Measurements from ENCODE around the gene NSG2.

The NSG2 gene

GRCh38 chr5:174059247-174059646 is 13.7 kb downstream of the NSG2 start:
- DNase-seq (ENCODE audit: low read depth in 4 of 4, low spot score in 1 of 4), result no peak

DNA sequence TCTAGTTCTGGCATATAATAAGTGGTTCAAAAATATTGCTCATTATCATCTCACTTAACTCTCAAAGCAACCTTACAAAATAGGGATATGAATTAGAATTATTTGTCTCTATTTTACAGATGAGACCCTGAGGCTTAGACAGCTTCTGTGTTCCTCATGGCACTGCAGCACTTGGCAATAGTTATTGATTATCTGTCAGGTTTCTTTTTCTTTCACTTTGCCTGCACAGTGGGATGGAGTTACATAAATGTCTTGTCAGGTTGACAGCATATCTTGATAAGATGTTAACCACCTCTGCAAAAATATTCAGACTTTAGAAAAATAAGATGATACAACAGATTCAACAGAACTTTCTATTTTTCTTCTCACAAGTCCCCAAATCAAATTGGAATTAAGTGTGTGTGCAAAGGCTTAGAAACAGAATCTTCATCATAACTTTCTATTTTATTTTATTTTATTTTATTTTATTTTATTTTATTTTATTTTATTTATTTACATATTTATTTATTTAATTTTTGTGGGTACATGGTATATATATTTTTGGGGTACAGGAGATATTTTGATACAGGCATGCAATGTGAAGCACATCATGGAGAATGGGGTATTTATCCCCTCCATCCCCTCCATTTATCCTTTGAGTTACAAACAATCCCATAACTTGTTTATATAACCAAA is 17.7 kb downstream of the NSG2 start:
- no peak for DNase-seq (ENCODE audit: low read depth in 4 of 4, low spot score in 1 of 4)

GRCh38 chr5:174064171-174064570 is 18.7 kb downstream of the NSG2 start:
- no peak for DNase-seq (ENCODE audit: low read depth in 4 of 4, low spot score in 1 of 4)

DNA sequence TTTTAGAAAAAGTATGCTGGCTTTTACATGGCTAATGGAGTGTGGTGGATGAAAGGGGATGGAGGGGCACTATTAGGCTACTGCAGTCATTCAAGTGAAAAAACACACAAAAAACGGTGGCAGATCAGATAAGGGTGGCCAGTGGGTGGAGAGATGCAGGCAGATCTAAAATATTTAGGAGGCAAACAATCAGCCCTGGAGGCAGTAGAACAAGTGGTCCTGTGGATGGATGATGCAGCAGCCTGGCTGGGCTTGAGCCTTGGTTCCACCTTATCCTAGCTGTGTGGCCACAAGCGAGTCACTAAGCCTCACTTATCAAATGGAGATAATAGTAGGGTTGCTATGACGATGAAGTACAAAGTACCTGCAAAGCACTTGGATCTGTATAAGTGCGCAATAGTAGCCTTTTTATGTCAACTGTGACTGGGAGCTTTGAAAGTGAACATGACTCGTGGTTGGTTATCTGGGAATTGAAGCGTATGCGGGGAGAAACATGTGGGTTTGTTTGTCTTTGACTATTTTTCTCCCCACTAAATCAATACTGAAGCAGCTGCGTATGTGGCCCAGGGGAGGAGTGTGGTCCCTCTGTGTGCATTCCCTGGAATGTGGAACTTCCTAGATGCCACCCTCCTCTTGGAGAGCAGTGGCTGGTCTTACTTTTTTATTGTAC is 20.2 kb downstream of the NSG2 start:
- no peak for DNase-seq (ENCODE audit: low read depth in 4 of 4, low spot score in 1 of 4)

- DNase-seq (ENCODE audit: low read depth in 4 of 4, low spot score in 1 of 4), result no peak
These were observed 22.0 kb downstream of the NSG2 start for GRCh38 chr5:174067499-174067898.

GRCh38 chr5:174071484-174071883 is 26.0 kb downstream of the NSG2 start:
- DNase-seq (ENCODE audit: low read depth in 4 of 4, low spot score in 1 of 4), result no peak

DNA sequence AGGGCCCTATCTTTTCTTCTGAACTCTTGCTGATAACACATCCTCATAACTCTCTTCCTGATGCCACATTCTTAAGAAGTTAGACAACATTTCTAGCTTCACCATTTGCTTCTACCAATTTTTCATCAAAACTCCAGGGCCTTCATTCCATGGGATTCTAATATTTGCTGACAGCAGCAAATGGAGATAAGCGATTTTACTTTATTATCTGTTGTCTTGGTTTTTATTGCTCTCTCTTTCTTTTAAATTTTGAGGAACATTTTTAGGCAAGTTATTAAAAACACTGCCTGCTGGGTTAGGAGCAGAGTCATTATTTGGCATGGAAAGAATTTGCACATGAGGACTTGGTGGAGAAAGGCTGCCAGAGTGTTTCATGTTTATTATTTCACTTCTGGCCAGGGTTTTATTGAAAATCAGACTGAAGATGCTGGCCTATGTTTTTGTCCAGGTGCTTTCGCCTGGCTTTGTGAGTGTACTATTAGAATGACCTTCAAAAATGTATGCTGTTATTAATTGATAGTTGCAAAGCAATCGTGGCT is 27.7 kb downstream of the NSG2 start:
- no peak for DNase-seq (ENCODE audit: low read depth in 4 of 4, low spot score in 1 of 4)

- DNase-seq (ENCODE audit: low read depth in 4 of 4, low spot score in 1 of 4), result no peak
These were observed 28.9 kb downstream of the NSG2 start for GRCh38 chr5:174074369-174074768.

- no peak for DNase-seq (ENCODE audit: low read depth in 4 of 4, low spot score in 1 of 4)
These were observed 32.9 kb downstream of the NSG2 start for GRCh38 chr5:174078416-174078815.

- DNase-seq (ENCODE audit: low read depth in 4 of 4, low spot score in 1 of 4), result no peak
These were observed 36.8 kb downstream of the NSG2 start for GRCh38 chr5:174082286-174082685.

GRCh38 chr5:174083056-174083827 is 37.7 kb downstream of the NSG2 start:
- no peak for DNase-seq (ENCODE audit: low read depth in 4 of 4, low spot score in 1 of 4)

GRCh38 chr5:174084691-174085154 is 39.2 kb downstream of the NSG2 start:
- no peak for DNase-seq (ENCODE audit: low read depth in 4 of 4, low spot score in 1 of 4)

GRCh38 chr5:174086751-174087150 is 41.2 kb downstream of the NSG2 start:
- DNase-seq (ENCODE audit: low read depth in 4 of 4, low spot score in 1 of 4), result no peak

- DNase-seq (ENCODE audit: low read depth in 4 of 4, low spot score in 1 of 4), result no peak
These were observed 42.3 kb downstream of the NSG2 start for GRCh38 chr5:174087783-174088182.

GRCh38 chr5:174090129-174090528 is 44.6 kb downstream of the NSG2 start:
- DNase-seq (ENCODE audit: low read depth in 4 of 4, low spot score in 1 of 4), result no peak

DNA sequence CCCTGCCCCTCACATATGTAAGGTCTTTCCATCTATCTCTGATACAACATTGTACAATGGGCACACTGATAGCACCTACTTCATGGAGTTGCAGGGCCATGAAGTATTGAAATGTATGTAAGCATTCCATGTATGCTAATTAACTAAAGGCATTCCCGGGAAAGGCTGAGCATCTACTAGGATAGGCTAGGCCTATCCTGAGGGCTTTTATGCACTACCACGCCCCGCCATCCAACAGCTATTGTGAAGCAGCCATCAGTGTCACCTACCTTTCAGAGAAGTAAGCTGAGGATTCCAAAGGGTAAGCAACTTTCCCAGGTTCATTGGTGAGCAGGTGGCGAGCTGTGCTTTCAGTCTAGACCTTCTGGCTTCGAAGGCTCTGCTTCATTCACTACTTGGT is 47.6 kb downstream of the NSG2 start:
- no peak for DNase-seq (ENCODE audit: low read depth in 4 of 4, low spot score in 1 of 4)

DNA sequence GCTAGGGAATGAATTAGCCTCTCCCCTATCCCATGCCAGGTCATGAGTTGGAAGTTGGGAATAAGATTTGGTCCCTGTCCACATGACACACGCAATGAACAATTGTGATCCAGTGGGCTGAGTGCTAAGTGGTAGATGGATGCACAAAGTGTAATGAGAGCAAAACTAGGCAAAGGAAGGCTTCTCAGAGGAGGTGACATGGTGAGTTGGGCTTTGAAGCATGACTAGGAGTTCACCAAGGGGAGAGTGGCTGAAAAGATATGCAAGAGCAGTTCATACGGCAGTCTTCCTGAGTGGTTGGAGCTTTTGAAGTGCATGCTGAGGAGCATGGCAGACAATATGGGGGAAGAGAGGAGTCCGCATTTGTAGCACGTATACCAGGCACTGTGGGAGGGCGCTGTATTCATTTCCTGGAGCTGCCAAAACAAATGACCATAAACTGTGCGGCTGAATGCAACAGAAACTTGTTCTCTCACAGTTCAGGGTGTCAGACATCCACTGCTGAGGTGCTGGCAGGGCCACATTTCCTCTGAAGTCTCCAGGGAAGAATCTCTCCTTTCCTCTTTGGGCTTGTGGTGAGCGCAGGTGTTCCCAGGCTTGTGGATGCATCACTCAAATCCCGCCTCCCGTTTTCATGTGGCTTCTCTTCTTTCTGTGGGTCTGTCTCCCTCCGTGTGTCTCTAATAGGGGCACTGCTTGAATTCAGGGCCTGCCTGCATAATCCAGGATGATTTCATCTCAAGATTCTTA is 49.5 kb downstream of the NSG2 start:
- no peak for DNase-seq (ENCODE audit: low read depth in 4 of 4, low spot score in 1 of 4)

DNA sequence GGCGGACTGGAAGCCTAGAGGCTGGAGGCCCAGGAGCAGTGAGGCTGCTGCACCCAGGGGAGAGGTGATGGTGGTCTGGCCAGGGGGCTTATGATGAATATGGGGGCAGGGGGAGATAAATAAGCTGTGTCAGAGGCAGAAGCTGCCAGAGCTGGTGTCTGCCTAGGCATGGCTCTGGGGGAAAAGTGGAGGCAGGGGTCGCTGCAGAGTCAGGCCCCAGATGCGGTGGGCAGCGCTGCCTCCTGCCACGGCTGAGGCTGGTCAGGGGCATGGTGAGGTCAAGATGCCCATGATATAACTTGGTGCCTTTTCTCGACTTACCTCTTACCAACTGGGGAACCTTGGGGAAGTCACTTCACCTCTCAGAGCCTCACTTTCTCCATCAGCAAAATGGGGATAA is 51.1 kb downstream of the NSG2 start:
- no peak for DNase-seq (ENCODE audit: low read depth in 4 of 4, low spot score in 1 of 4)

DNA sequence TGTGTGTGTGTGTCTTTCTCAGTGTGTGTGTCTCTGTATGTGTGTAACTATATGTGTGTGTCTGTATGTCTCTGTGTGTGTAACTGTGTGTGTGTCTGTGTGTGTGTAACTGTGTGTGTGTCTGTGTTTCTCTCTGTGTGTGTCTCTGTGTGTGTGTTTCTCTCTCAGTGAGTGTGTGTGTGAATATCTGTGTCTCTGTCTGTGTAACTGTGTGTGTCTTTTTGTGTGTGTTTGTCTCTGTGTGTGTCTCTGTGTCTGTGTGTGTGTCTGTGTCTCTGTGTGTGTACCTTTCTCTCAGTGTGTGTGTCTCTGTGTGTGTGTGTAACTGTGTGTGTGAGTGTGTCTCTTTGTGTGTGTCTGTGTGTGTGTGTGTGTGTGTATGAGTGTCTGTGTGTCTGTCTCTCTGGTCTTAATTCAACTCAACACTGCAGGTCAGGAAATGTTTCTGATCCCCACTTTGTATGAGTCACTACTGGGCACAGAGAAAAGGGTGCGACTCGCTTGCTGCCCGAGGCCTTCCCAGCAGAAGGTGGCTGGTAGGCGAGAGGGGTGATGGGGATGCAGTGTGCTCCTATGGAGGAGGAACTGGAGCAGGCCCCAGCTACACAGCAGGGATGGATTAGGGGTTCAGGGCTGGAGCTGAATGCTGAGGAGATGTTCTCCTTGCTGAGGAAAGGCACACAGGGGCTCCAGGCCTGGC is 52.1 kb downstream of the NSG2 start:
- no peak for DNase-seq (ENCODE audit: low read depth in 4 of 4, low spot score in 1 of 4)

GRCh38 chr5:174098694-174099093 is 53.2 kb downstream of the NSG2 start:
- no peak for DNase-seq (ENCODE audit: low read depth in 4 of 4, low spot score in 1 of 4)

GRCh38 chr5:174100490-174100889 is 55.0 kb downstream of the NSG2 start:
- no peak for DNase-seq (ENCODE audit: low read depth in 4 of 4, low spot score in 1 of 4)
